HG03159 (cell line): ENCODE data around the gene GPR183.
A peak's percentile ranks its signal among the peaks of the same experiment; 100 is the strongest.

Source experiments
- ATAC-seq: cut with Tn5 transposase; IDR thresholded peaks from one replicate; pipeline ENCODE4 v1.9.1; 2021; ENCODE audit warnings: mild to moderate bottlenecking, moderate library complexity; ENCODE audit not compliant: unreplicated experiment

GPR183 gene

GRCh38 chr13:99313501-99313900, 6.3 kb upstream of the GPR183 start:
- no peak for ATAC-seq

GRCh38 chr13:99312493-99312883, 5.3 kb upstream of the GPR183 start:
- no peak for ATAC-seq

GRCh38 chr13:99311748-99312492, 4.7 kb upstream of the GPR183 start:
- no peak for ATAC-seq

GRCh38 chr13:99311137-99311536, 3.9 kb upstream of the GPR183 start:
- ATAC-seq: no peak

- ATAC-seq: peak; percentile 37
Measured at GRCh38 chr13:99310382-99311031, 3.3 kb upstream of the GPR183 start.

GRCh38 chr13:99308471-99309087, 1.4 kb upstream of the GPR183 start:
- no peak for ATAC-seq

GRCh38 chr13:99307648-99308339, 595 bp upstream of the GPR183 start:
- ATAC-seq: no peak

GRCh38 chr13:99305566-99305965, 1.6 kb downstream of the GPR183 start:
- ATAC-seq: no peak

GRCh38 chr13:99305158-99305557, 2.0 kb downstream of the GPR183 start:
- ATAC-seq: no peak

- no peak for ATAC-seq
Measured at GRCh38 chr13:99304541-99304940, 2.7 kb downstream of the GPR183 start.

GRCh38 chr13:99303863-99304521, 3.2 kb downstream of the GPR183 start:
- ATAC-seq: no peak

GRCh38 chr13:99302637-99303505, 4.3 kb downstream of the GPR183 start:
- no peak for ATAC-seq

- no peak for ATAC-seq
Measured at GRCh38 chr13:99301913-99302636, 5.1 kb downstream of the GPR183 start.

GRCh38 chr13:99301056-99301838, 6.0 kb downstream of the GPR183 start:
- no peak for ATAC-seq

GRCh38 chr13:99299920-99300341, 7.3 kb downstream of the GPR183 start:
- no peak for ATAC-seq

GRCh38 chr13:99299256-99299919, 7.8 kb downstream of the GPR183 start:
- no peak for ATAC-seq

GRCh38 chr13:99298056-99298455, 9.1 kb downstream of the GPR183 start:
- no peak for ATAC-seq

- ATAC-seq: no peak
Measured at GRCh38 chr13:99297331-99297730, 9.9 kb downstream of the GPR183 start.
